OCI-LY7 (cell line): Measurements from ENCODE around the gene TRMT1.

Source experiments
- EZH2phosphoT487 ChIP-seq: fragments of 200-600 bp; sonication (generic); IDR thresholded peaks from 2 replicates; pipeline ENCODE4 v1.6.1; 2018; ENCODE audit warnings: low read depth, borderline replicate concordance, mild to moderate bottlenecking, mixed run types, antibody characterized with exemption, low read length, moderate library complexity, mixed read lengths
- TF ChIP-seq, protein P1 (sequence below): fragments of 200-600 bp; sonication (generic); conservative IDR thresholded peaks from 2 replicates; pipeline ENCODE4 v1.5.1; 2014; ENCODE audit warnings: mild to moderate bottlenecking, antibody characterized with exemption, low read length, moderate library complexity, mixed read lengths

DNA sequence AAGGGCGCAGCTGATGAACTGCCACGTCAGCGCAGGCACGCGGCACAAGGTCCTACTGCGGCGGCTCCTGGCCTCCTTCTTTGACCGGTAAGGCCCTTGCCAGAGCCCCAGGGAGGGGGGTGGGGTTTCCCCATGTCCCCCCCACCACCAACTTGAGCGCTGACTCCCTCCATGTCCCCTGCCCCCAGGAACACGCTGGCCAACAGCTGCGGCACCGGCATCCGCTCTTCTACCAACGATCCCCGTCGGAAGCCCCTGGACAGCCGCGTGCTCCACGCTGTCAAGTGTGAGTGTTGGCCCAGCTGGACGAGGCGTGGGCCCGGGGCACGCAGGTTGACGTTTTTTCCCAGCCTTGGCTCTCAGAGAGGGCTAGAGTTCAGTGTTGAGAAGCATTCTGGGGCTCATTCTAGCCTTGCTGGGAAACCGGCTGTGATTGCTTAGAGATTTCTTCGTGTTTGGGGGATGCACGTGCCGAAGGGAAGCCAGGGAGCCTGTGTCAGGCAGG is 20.8 kb upstream of the TRMT1 start:
- TF ChIP-seq, protein P1, sequence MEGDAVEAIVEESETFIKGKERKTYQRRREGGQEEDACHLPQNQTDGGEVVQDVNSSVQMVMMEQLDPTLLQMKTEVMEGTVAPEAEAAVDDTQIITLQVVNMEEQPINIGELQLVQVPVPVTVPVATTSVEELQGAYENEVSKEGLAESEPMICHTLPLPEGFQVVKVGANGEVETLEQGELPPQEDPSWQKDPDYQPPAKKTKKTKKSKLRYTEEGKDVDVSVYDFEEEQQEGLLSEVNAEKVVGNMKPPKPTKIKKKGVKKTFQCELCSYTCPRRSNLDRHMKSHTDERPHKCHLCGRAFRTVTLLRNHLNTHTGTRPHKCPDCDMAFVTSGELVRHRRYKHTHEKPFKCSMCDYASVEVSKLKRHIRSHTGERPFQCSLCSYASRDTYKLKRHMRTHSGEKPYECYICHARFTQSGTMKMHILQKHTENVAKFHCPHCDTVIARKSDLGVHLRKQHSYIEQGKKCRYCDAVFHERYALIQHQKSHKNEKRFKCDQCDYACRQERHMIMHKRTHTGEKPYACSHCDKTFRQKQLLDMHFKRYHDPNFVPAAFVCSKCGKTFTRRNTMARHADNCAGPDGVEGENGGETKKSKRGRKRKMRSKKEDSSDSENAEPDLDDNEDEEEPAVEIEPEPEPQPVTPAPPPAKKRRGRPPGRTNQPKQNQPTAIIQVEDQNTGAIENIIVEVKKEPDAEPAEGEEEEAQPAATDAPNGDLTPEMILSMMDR: no peak
- TF ChIP-seq EZH2phosphoT487: no peak
